22Rv1 (cell line): Measurements from ENCODE around the gene TRDMT1.

Experiments
- ZFX ChIP-seq: fragments of 450-650 bp; IDR thresholded peaks from 2 replicates; pipeline ENCODE4 v1.6.1; 2017; ENCODE audit warnings: antibody characterized with exemption, borderline replicate concordance
- TF ChIP-seq, protein P1 (sequence below): fragments of 450-650 bp; IDR thresholded peaks from 2 replicates; pipeline ENCODE4 v1.5.1; 2017; ENCODE audit warnings: mild to moderate bottlenecking

DNA sequence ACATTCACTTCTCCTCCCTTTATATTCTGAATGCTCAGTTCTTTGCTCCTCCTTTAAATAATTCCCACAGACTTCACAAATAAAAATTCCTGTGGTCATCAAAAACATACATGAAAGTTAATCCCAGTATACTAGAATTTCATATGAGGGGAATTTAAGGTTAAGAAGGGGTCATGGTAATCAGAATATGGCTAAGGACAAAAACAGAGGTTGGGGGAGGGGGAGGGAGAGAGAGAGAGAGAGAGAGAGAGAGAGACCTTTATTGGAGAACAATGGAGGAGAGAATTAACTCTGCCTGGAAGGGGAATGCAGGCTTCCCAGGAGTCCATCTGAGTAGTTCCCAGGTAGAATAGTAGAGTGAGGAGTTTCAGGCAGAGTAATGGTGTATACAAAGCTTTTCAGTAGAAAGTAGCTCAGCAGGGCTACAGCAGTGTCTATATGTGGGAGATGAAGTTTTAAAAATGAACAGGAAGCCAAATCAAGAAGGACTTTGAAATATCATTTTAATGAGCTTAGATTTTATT is 66.7 kb downstream of the TRDMT1 start:
- TF ChIP-seq, protein P1, sequence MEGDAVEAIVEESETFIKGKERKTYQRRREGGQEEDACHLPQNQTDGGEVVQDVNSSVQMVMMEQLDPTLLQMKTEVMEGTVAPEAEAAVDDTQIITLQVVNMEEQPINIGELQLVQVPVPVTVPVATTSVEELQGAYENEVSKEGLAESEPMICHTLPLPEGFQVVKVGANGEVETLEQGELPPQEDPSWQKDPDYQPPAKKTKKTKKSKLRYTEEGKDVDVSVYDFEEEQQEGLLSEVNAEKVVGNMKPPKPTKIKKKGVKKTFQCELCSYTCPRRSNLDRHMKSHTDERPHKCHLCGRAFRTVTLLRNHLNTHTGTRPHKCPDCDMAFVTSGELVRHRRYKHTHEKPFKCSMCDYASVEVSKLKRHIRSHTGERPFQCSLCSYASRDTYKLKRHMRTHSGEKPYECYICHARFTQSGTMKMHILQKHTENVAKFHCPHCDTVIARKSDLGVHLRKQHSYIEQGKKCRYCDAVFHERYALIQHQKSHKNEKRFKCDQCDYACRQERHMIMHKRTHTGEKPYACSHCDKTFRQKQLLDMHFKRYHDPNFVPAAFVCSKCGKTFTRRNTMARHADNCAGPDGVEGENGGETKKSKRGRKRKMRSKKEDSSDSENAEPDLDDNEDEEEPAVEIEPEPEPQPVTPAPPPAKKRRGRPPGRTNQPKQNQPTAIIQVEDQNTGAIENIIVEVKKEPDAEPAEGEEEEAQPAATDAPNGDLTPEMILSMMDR, result no peak
- no peak for TF ChIP-seq ZFX
